HG02642 (cell line): ENCODE results near the gene COL18A1.
"Not testable (repeated sequence)": the region's sequence is repeated elsewhere in the genome, so short reads cannot be mapped to it uniquely, and the experiment has no call there.

Experiments used
- ATAC-seq: cut with Tn5 transposase; IDR thresholded peaks from one replicate; pipeline ENCODE4 v1.9.1; 2021; ENCODE audit warnings: mild to moderate bottlenecking; ENCODE audit not compliant: unreplicated experiment, poor library complexity

Gene COL18A1

GRCh38 chr21:45366931-45367401 lies 38.0 kb upstream of the COL18A1 start:
- no peak for ATAC-seq

GRCh38 chr21:45367402-45368351 lies 37.3 kb upstream of the COL18A1 start:
- no peak for ATAC-seq

- not testable (repeated sequence) for ATAC-seq
Measured at GRCh38 chr21:45369018-45369417, 35.9 kb upstream of the COL18A1 start.

- ATAC-seq: no peak
Measured at GRCh38 chr21:45370575-45370974, 34.4 kb upstream of the COL18A1 start.

GRCh38 chr21:45371081-45371480 lies 33.9 kb upstream of the COL18A1 start:
- no peak for ATAC-seq

- no peak for ATAC-seq
Measured at GRCh38 chr21:45371655-45372054, 33.3 kb upstream of the COL18A1 start.

GRCh38 chr21:45372732-45373355 lies 32.1 kb upstream of the COL18A1 start:
- no peak for ATAC-seq

- no peak for ATAC-seq
Measured at GRCh38 chr21:45373991-45374816, 30.8 kb upstream of the COL18A1 start.

GRCh38 chr21:45374826-45375455 lies 30.0 kb upstream of the COL18A1 start:
- ATAC-seq: no peak

- no peak for ATAC-seq
Measured at GRCh38 chr21:45376459-45377324, 28.3 kb upstream of the COL18A1 start.

GRCh38 chr21:45377325-45377709 lies 27.6 kb upstream of the COL18A1 start:
- ATAC-seq: no peak

GRCh38 chr21:45377866-45378257 lies 27.1 kb upstream of the COL18A1 start:
- no peak for ATAC-seq

GRCh38 chr21:45378258-45378966 lies 26.6 kb upstream of the COL18A1 start:
- no peak for ATAC-seq

GRCh38 chr21:45379171-45379900 lies 25.6 kb upstream of the COL18A1 start:
- ATAC-seq: no peak

- ATAC-seq: no peak
Measured at GRCh38 chr21:45379901-45380330, 25.0 kb upstream of the COL18A1 start.

GRCh38 chr21:45380566-45380965 lies 24.4 kb upstream of the COL18A1 start:
- ATAC-seq: no peak

- ATAC-seq: no peak
Measured at GRCh38 chr21:45381036-45381787, 23.8 kb upstream of the COL18A1 start.
